Mucosa of descending colon (tissue), 3 donors: ENCODE results near the gene KLHL2. TPM values are rescaled to one million over a fixed set of nuclear protein-coding genes. Genes with fewer than 3 reads are reported as not detected.
"Not testable (repeated sequence)": the region's sequence is repeated elsewhere in the genome, so short reads cannot be mapped to it uniquely, and the experiment has no call there.

Experiments used
- ATAC-seq: fragments of 200-7000 bp; cut with Tn5 transposase; one replicate; pipeline ENCODE4 v1.9.1; 2020; ENCODE audit warnings: mild to moderate bottlenecking, moderate library complexity
- DNase-seq, 3 donors: peaks; one replicate each; pipeline ENCODE4 v3.0.0-alpha.2; 2020
- H3K36me3 ChIP-seq: fragments of 200-600 bp; one replicate; pipeline ENCODE4 v1.8.0; 2021; ENCODE audit warnings: low read depth, mild to moderate bottlenecking
- H3K4me1 ChIP-seq: fragments of 200-600 bp; one replicate; pipeline ENCODE4 v1.8.0; 2021; ENCODE audit warnings: low read depth, mild to moderate bottlenecking
- H3K4me3 ChIP-seq: fragments of 200-600 bp; one replicate; pipeline ENCODE4 v1.8.0; 2021; ENCODE audit warnings: mild to moderate bottlenecking
- H3K9me3 ChIP-seq: fragments of 200-600 bp; one replicate; pipeline ENCODE4 v1.8.0; 2021; ENCODE audit warnings: mild to moderate bottlenecking
- CTCF ChIP-seq: fragments of 200-600 bp; IDR thresholded peaks from one replicate; pipeline ENCODE4 v1.8.0; 2022; ENCODE audit warnings: antibody characterized with exemption, mild to moderate bottlenecking
- intact Hi-C, 2 donors: fragments of 100-400 bp; cut with DNase I in 1 of 2; cut with micrococcal nuclease in 1 of 2; formaldehyde crosslinking; loops; one replicate each; pipeline versions ENCODE4 v1.11.0 to v1.11.1; 2022; cut with DNase I, micrococcal nuclease
- total RNA-seq, 3 donors: library from RNA; stranded (reverse); fragmentation: NEBNext Ultra II Directional in 2 of 3; extraction: Animal tissue kit (Norgen Biotek cat#: 25700) in 2 of 3; gene quantifications; one replicate each; pipeline versions ENCODE4 v1.2.1 to v1.2.4, GENCODE V29; 2021 to 2023
- donor health status: DM: no; HTN: no; CAD: no; lungs with moderate emphysema.
- donor health status: DM: no; HTN: no; CAD: no.
- donor health status: DM: no; HTN: yes; CAD: no.

The KLHL2 gene
- total RNA-seq, 3 donors from 2014 or later: 12.9 to 19.1 (median 16.4) TPM

DNA sequence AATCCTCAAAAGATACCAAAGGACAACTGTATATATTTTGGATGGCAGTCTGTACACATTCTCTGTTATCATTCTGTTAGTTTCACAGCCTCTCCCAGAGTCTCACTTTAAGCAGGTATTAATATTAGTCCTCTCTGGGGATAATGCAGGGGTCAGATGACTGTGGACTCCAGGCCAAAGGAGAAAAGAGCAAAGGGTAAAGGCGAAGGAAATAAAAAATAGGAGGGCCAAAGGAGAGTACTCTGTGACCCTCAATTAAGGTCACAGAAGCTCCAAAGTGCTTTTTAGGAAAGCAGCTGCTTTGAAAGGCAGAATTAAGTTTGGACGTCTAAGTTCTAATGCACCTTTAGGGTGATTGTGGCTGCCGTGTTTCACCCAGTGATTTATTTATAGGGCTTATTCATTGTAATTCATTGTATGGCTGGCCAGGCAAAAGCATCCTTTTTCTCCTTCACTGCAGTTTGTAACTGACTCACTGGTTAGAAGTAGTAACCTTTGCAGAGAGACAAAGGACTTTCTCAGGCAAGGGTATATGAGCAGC, 127.9 kb downstream of the KLHL2 start:
- H3K9me3 ChIP-seq: no peaks in the 10 kb centered on the region
- ATAC-seq: no peak
- intact Hi-C loops: no loop called here
- H3K4me1 ChIP-seq: no peaks in the 10 kb centered on the region
- peaks cover 4% of the 10 kb centered on the region for H3K36me3 ChIP-seq
- no peak overlapping the region for H3K4me3 ChIP-seq
- no peak for DNase-seq
- TF ChIP-seq CTCF: no peak

GRCh38 chr4:165336743-165337142, 129.4 kb downstream of the KLHL2 start:
- TF ChIP-seq CTCF: no peak
- ATAC-seq: no peak
- Histone ChIP-seq H3K4me1 (no peaks in the 10 kb centered on the region), H3K9me3 (no peaks in the 10 kb centered on the region), H3K36me3 (peaks cover 4% of the 10 kb centered on the region), H3K4me3 (no peak overlapping the region)
- no peak for DNase-seq
- intact Hi-C loops: no loop called here

DNA sequence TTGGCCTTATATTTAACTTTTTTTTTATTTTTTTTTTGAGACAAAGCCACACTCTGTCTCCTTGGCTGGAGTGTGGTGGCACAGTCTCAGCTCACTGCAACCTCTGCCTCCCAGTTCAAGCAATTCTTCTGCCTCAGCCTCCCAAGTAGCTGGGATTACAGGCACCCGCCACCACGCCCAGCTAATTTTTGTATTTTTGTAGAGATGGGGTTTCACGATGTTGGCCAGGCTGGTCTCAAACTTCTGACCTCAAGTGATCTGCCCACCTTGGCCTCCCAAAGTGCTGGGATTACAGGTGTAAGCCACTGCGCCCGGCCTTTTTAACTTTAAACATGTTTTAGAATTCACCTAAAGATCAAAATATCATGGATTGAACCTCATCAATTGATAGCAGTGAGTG, 135.0 kb downstream of the KLHL2 start:
- not testable (repeated sequence) for ATAC-seq, H3K4me3 ChIP-seq, DNase-seq, H3K9me3 ChIP-seq, H3K4me1 ChIP-seq, H3K36me3 ChIP-seq
- intact Hi-C loops: loop anchor here in 1 of 2 donors (10.0 kb wide), 1 partner anchor 208 kb away; no protein-coding TSS in a partner anchor

GRCh38 chr4:165343353-165344191, 136.2 kb downstream of the KLHL2 start:
- Histone ChIP-seq H3K4me1 (no peaks in the 10 kb centered on the region), H3K9me3 (no peaks in the 10 kb centered on the region)

GRCh38 chr4:165345666-165346417, 138.5 kb downstream of the KLHL2 start:
- Histone ChIP-seq H3K36me3 (no peaks in the 10 kb centered on the region), H3K4me3 (no peak overlapping the region), H3K9me3 (no peaks in the 10 kb centered on the region), H3K4me1 (no peaks in the 10 kb centered on the region)
- ATAC-seq (no peak), DNase-seq (no peak)
- intact Hi-C loops: loop anchor here in 1 of 2 donors (10.0 kb wide), 1 partner anchor 211 kb away; no protein-coding TSS in a partner anchor
- TF ChIP-seq CTCF: no peak

More at GRCh38 chr4:165343353-165344191, 136.2 kb downstream of the KLHL2 start:
- ATAC-seq: peak; percentile 58
- intact Hi-C loops: loop anchor here in 1 of 2 donors (10.0 kb wide), 1 partner anchor 209 kb away; no protein-coding TSS in a partner anchor
- DNase-seq: peak in 1 of 3 donors; percentile 42
- H3K4me3 ChIP-seq: no peak overlapping the region
- no peaks in the 10 kb centered on the region for H3K36me3 ChIP-seq
- no peak for TF ChIP-seq CTCF
